ENCODE measurements around the gene TMEM50B.
"Not testable (repeated sequence)": the region's sequence is repeated elsewhere in the genome, so short reads cannot be mapped to it uniquely, and the experiment has no call there.

TMEM50B gene

DNA sequence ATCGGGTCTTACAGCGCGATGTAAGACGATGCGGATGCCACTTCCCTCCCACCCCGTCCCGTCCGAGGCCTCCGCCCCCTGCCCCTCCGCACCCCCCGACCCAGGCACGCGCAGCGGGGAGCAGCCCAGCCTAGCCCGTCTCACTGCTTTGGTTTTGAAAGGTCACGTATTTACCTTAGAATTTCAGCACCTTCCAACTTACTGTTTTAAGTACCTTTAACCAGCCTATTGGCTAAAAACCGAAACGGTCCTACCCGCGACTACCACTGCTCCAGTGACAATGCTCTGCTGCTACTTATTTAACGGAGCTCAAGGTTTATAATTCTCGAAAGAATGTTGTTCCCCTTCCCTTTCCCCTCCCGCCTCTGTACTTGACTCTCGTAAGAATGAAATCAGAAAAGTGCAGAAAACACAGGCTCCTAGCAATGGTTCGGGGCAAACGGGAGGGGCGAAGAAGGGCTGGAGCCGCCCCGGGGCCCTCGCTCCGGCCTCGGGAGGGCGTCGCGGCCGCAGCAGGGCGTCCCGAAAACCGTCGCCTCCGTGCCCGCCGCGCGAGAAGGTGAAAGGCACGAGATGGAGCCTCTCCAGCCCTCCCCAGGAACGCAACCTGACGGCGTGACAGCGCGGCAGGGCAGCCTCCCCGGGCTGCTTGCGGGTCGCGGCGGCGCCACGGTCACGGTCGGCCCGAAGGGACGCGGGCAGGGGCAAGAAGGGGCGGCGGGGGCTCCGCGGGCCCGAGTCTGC is 667 bp downstream of the TMEM50B start:
- Histone ChIP-seq H3K4me1 (ENCODE audit: control insufficient read depth in 1 of 2, insufficient read depth in 2 of 2, low read length in 2 of 2) (peaks cover 0 to 10% of the 10 kb centered on the region in 2 donors), H3K27ac (ENCODE audit: low read depth, low read length) (peak overlapping the region; percentile 97), H3K9ac (ENCODE audit: low read depth in 1 of 2, low read length in 2 of 2) (peak overlapping the region; percentile 80 to 94), H3K36me3 (ENCODE audit: control insufficient read depth in 1 of 2, insufficient read depth in 2 of 2, low read length in 2 of 2) (no peaks in the 10 kb centered on the region), H3K27me3 (ENCODE audit: control insufficient read depth in 1 of 2, insufficient read depth in 2 of 2, low read length in 2 of 2) (no peaks in the 10 kb centered on the region), H3K4me3 (ENCODE audit: low read depth in 1 of 2, low read length in 2 of 2) (peak overlapping the region; percentile 89 to 98), H3K9me3 (ENCODE audit: control insufficient read depth in 1 of 2, low read length in 2 of 2) (no peaks in the 10 kb centered on the region)

DNA sequence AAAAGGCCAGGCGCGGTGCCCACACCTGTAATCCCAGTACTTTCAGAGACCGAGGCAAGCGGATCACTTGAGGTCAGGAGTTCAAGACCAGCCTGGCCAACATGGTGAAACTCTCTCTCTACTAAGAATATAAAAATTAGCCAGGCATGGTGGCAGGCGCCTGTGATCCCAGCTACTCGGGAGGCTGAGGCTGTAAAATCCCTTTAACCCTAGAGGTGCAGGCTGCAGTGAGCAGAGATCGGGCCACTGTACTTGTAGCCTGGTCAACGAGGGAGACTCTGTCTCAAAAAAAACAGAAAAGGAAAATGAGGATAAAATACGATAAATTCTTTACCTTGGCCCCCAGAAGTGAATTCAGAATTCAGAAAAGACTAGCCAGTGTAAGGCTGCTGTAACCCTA is 1.6 kb downstream of the TMEM50B start:
- Histone ChIP-seq H3K4me1 (ENCODE audit: control insufficient read depth in 1 of 2, insufficient read depth in 2 of 2, low read length in 2 of 2) (peaks cover 0 to 10% of the 10 kb centered on the region in 2 donors), H3K27ac (ENCODE audit: low read depth, low read length) (no peak overlapping the region), H3K9me3 (ENCODE audit: control insufficient read depth in 1 of 2, low read length in 2 of 2) (no peaks in the 10 kb centered on the region), H3K9ac (ENCODE audit: low read depth in 1 of 2, low read length in 2 of 2) (peak overlapping the region; percentile 40 to 94), H3K27me3 (ENCODE audit: control insufficient read depth in 1 of 2, insufficient read depth in 2 of 2, low read length in 2 of 2) (no peaks in the 10 kb centered on the region), H3K4me3 (ENCODE audit: low read depth in 1 of 2, low read length in 2 of 2) (peak overlapping the region; percentile 89 to 98), H3K36me3 (ENCODE audit: control insufficient read depth in 1 of 2, insufficient read depth in 2 of 2, low read length in 2 of 2) (no peaks in the 10 kb centered on the region)

- Histone ChIP-seq H3K9me3 (ENCODE audit: control insufficient read depth in 1 of 2, low read length in 2 of 2) (no peaks in the 10 kb centered on the region), H3K4me3 (ENCODE audit: low read depth in 1 of 2, low read length in 2 of 2) (no peak overlapping the region), H3K27me3 (ENCODE audit: control insufficient read depth in 1 of 2, insufficient read depth in 2 of 2, low read length in 2 of 2) (no peaks in the 10 kb centered on the region), H3K4me1 (ENCODE audit: control insufficient read depth in 1 of 2, insufficient read depth in 2 of 2, low read length in 2 of 2) (peaks cover 0 to 10% of the 10 kb centered on the region in 2 donors), H3K36me3 (ENCODE audit: control insufficient read depth in 1 of 2, insufficient read depth in 2 of 2, low read length in 2 of 2) (no peaks in the 10 kb centered on the region), H3K27ac (ENCODE audit: low read depth, low read length) (no peak overlapping the region), H3K9ac (ENCODE audit: low read depth in 1 of 2, low read length in 2 of 2) (no peak overlapping the region)
These were observed 2.7 kb downstream of the TMEM50B start for GRCh38 chr21:33477066-33477465.

GRCh38 chr21:33473344-33473743 is 6.4 kb downstream of the TMEM50B start:
- no peak overlapping the region for H3K9ac ChIP-seq (ENCODE audit: low read depth in 1 of 2, low read length in 2 of 2)
- no peaks in the 10 kb centered on the region for H3K27me3 ChIP-seq (ENCODE audit: control insufficient read depth in 1 of 2, insufficient read depth in 2 of 2, low read length in 2 of 2)
- H3K27ac ChIP-seq (ENCODE audit: low read depth, low read length), result no peak overlapping the region
- no peak overlapping the region for H3K4me3 ChIP-seq (ENCODE audit: low read depth in 1 of 2, low read length in 2 of 2)
- peaks cover 0 to 3% of the 10 kb centered on the region in 2 donors for H3K4me1 ChIP-seq (ENCODE audit: control insufficient read depth in 1 of 2, insufficient read depth in 2 of 2, low read length in 2 of 2)
- no peaks in the 10 kb centered on the region for H3K9me3 ChIP-seq (ENCODE audit: control insufficient read depth in 1 of 2, low read length in 2 of 2)
- H3K36me3 ChIP-seq (ENCODE audit: control insufficient read depth in 1 of 2, insufficient read depth in 2 of 2, low read length in 2 of 2), result no peaks in the 10 kb centered on the region

DNA sequence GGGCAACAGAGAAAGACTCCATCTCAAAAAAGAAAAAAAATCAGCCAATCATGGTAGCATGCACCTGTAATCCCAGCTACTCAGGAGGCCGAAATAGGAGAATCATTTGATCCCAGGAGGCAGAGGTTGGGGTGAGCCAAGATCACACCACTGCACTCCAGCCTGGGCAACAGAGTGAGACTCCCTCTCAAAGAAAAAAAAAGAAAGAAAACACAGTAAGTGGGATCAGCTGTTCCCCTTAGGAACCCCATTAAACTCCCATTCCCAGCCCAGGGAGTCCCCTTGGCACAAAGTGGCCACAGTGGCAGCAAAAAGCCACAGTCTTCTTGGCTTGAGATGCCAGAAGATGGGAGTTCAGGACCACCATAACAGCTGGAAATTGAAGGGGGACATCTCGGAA is 9.1 kb downstream of the TMEM50B start:
- H3K36me3 ChIP-seq (ENCODE audit: control insufficient read depth in 1 of 2, insufficient read depth in 2 of 2, low read length in 2 of 2), result peaks cover 0 to 7% of the 10 kb centered on the region in 2 donors
- H3K27me3 ChIP-seq (ENCODE audit: control insufficient read depth in 1 of 2, insufficient read depth in 2 of 2, low read length in 2 of 2), result no peaks in the 10 kb centered on the region
- H3K9me3 ChIP-seq (ENCODE audit: control insufficient read depth in 1 of 2, low read length in 2 of 2), result no peaks in the 10 kb centered on the region
- no peak overlapping the region for H3K27ac ChIP-seq (ENCODE audit: low read depth, low read length)
- no peak overlapping the region for H3K4me3 ChIP-seq (ENCODE audit: low read depth in 1 of 2, low read length in 2 of 2)
- no peak overlapping the region for H3K9ac ChIP-seq (ENCODE audit: low read depth in 1 of 2, low read length in 2 of 2)
- H3K4me1 ChIP-seq (ENCODE audit: control insufficient read depth in 1 of 2, insufficient read depth in 2 of 2, low read length in 2 of 2), result no peaks in the 10 kb centered on the region

- H3K36me3 ChIP-seq (ENCODE audit: control insufficient read depth in 1 of 2, insufficient read depth in 2 of 2, low read length in 2 of 2), result peaks cover 0 to 13% of the 10 kb centered on the region in 2 donors
- H3K9me3 ChIP-seq (ENCODE audit: control insufficient read depth in 1 of 2, low read length in 2 of 2); H3K27ac ChIP-seq (ENCODE audit: low read depth, low read length); H3K27me3 ChIP-seq (ENCODE audit: control insufficient read depth in 1 of 2, insufficient read depth in 2 of 2, low read length in 2 of 2); H3K9ac ChIP-seq (ENCODE audit: low read depth in 1 of 2, low read length in 2 of 2); H3K4me3 ChIP-seq (ENCODE audit: low read depth in 1 of 2, low read length in 2 of 2); H3K4me1 ChIP-seq (ENCODE audit: control insufficient read depth in 1 of 2, insufficient read depth in 2 of 2, low read length in 2 of 2): not testable (repeated sequence)
These were observed 10.6 kb downstream of the TMEM50B start for GRCh38 chr21:33469183-33469582.

DNA sequence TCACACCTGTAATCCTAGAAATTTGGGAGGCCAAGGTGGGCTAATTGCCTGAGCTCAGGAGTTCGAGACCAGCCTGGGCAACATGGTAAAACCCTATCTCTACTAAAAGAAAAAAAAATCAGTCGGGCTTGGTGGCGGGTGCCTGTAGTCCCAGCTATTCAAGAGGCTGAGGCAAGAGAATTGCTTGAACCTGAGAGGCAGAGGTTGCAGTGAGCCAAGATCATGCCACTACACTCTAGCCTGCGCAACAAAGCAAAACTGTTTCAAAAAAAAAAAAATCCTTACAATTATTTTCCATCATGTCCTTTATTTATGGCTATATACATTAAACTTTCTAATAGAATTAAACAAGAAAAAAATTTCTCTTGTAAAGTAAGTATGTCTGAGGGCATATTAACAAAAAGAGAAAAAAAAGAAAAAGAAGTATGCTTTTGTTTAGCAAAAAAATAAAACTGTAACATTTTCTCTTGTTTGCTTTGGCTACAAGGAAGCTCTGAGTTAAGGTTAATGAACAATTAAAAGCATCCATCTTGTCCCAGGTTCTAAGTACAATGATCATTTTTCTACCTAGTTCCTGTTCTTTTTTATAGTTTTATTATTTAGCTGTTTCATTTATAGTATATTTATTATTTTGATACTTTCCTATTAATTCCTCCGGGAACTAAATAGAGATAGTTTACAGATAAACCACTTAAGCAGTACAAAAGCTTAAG is 18.1 kb downstream of the TMEM50B start:
- no peaks in the 10 kb centered on the region for H3K4me1 ChIP-seq (ENCODE audit: control insufficient read depth in 1 of 2, insufficient read depth in 2 of 2, low read length in 2 of 2)
- H3K9ac ChIP-seq (ENCODE audit: low read depth in 1 of 2, low read length in 2 of 2), result no peak overlapping the region
- H3K36me3 ChIP-seq (ENCODE audit: control insufficient read depth in 1 of 2, insufficient read depth in 2 of 2, low read length in 2 of 2), result peaks cover 6 to 42% of the 10 kb centered on the region in 2 donors
- no peaks in the 10 kb centered on the region for H3K9me3 ChIP-seq (ENCODE audit: control insufficient read depth in 1 of 2, low read length in 2 of 2)
- no peak overlapping the region for H3K4me3 ChIP-seq (ENCODE audit: low read depth in 1 of 2, low read length in 2 of 2)
- H3K27ac ChIP-seq (ENCODE audit: low read depth, low read length), result no peak overlapping the region
- no peaks in the 10 kb centered on the region for H3K27me3 ChIP-seq (ENCODE audit: control insufficient read depth in 1 of 2, insufficient read depth in 2 of 2, low read length in 2 of 2)

- H3K36me3 ChIP-seq (ENCODE audit: control insufficient read depth in 1 of 2, insufficient read depth in 2 of 2, low read length in 2 of 2), result peaks cover 6 to 31% of the 10 kb centered on the region in 2 donors
- no peak overlapping the region for H3K4me3 ChIP-seq (ENCODE audit: low read depth in 1 of 2, low read length in 2 of 2)
- no peak overlapping the region for H3K27ac ChIP-seq (ENCODE audit: low read depth, low read length)
- no peaks in the 10 kb centered on the region for H3K9me3 ChIP-seq (ENCODE audit: control insufficient read depth in 1 of 2, low read length in 2 of 2)
- H3K9ac ChIP-seq (ENCODE audit: low read depth in 1 of 2, low read length in 2 of 2), result no peak overlapping the region
- H3K4me1 ChIP-seq (ENCODE audit: control insufficient read depth in 1 of 2, insufficient read depth in 2 of 2, low read length in 2 of 2), result peaks cover 0 to 5% of the 10 kb centered on the region in 2 donors
- H3K27me3 ChIP-seq (ENCODE audit: control insufficient read depth in 1 of 2, insufficient read depth in 2 of 2, low read length in 2 of 2), result no peaks in the 10 kb centered on the region
These were observed 20.9 kb downstream of the TMEM50B start for GRCh38 chr21:33458861-33459260.

- peaks cover 6 to 21% of the 10 kb centered on the region in 2 donors for H3K36me3 ChIP-seq (ENCODE audit: control insufficient read depth in 1 of 2, insufficient read depth in 2 of 2, low read length in 2 of 2)
- peak overlapping the region; percentile 1 for H3K27ac ChIP-seq (ENCODE audit: low read depth, low read length)
- H3K27me3 ChIP-seq (ENCODE audit: control insufficient read depth in 1 of 2, insufficient read depth in 2 of 2, low read length in 2 of 2), result no peaks in the 10 kb centered on the region
- H3K4me3 ChIP-seq (ENCODE audit: low read depth in 1 of 2, low read length in 2 of 2), result no peak overlapping the region
- peak overlapping the region in 1 of 2 donors; percentile 5 for H3K9ac ChIP-seq (ENCODE audit: low read depth in 1 of 2, low read length in 2 of 2)
- peaks cover 8 to 23% of the 10 kb centered on the region in 2 donors for H3K4me1 ChIP-seq (ENCODE audit: control insufficient read depth in 1 of 2, insufficient read depth in 2 of 2, low read length in 2 of 2)
- H3K9me3 ChIP-seq (ENCODE audit: control insufficient read depth in 1 of 2, low read length in 2 of 2), result no peaks in the 10 kb centered on the region
These were observed 23.9 kb downstream of the TMEM50B start for GRCh38 chr21:33455686-33456446.

- H3K4me3 ChIP-seq (ENCODE audit: low read depth in 1 of 2, low read length in 2 of 2), result no peak overlapping the region
- peaks cover 8 to 26% of the 10 kb centered on the region in 2 donors for H3K4me1 ChIP-seq (ENCODE audit: control insufficient read depth in 1 of 2, insufficient read depth in 2 of 2, low read length in 2 of 2)
- H3K9me3 ChIP-seq (ENCODE audit: control insufficient read depth in 1 of 2, low read length in 2 of 2), result no peaks in the 10 kb centered on the region
- peak overlapping the region in 1 of 2 donors; percentile 3 for H3K9ac ChIP-seq (ENCODE audit: low read depth in 1 of 2, low read length in 2 of 2)
- no peaks in the 10 kb centered on the region for H3K27me3 ChIP-seq (ENCODE audit: control insufficient read depth in 1 of 2, insufficient read depth in 2 of 2, low read length in 2 of 2)
- peak overlapping the region; percentile 41 for H3K27ac ChIP-seq (ENCODE audit: low read depth, low read length)
- peaks cover 0 to 15% of the 10 kb centered on the region in 2 donors for H3K36me3 ChIP-seq (ENCODE audit: control insufficient read depth in 1 of 2, insufficient read depth in 2 of 2, low read length in 2 of 2)
These were observed 27.4 kb downstream of the TMEM50B start for GRCh38 chr21:33452362-33452761.

Data from duodenal mucosa (tissue), 2 donors.